Bronchial epithelial cell (primary cell): ENCODE data around the gene RNF39. TPM values are rescaled to one million over a fixed set of nuclear protein-coding genes. Genes with fewer than 3 reads are reported as not detected.
"Not testable (repeated sequence)": the region's sequence is repeated elsewhere in the genome, so short reads cannot be mapped to it uniquely, and the experiment has no call there.

ENCODE experiments used
- DNase-seq: peaks from one replicate; pipeline ENCODE4 v3.0.0-alpha.2; 2010; ENCODE audit warnings: low read depth
- FAIRE-seq: peaks from 2 replicates; lab custom pipeline; 2011; peaks lifted over from hg19 to GRCh38; lab: Jason Lieb, UNC
- H3K27me3 ChIP-seq: 2 replicates; pipeline ENCODE4 v1.5.1; 2011; ENCODE audit warnings: low read length; ENCODE audit not compliant: control insufficient read depth, insufficient read depth
- H3K36me3 ChIP-seq: 2 replicates; pipeline ENCODE4 v1.5.1; 2011; ENCODE audit warnings: low read length; ENCODE audit not compliant: control insufficient read depth, insufficient read depth
- H3K4me3 ChIP-seq: 2 replicates; pipeline ENCODE4 v1.5.1; 2011; ENCODE audit warnings: mild to moderate bottlenecking, low read depth, low read length, control low read depth
- CTCF ChIP-seq: IDR thresholded peaks from 2 replicates; pipeline ENCODE4 v1.5.1; 2011; ENCODE audit warnings: mild to moderate bottlenecking, moderate library complexity, low read length, control low read depth, inconsistent platforms; ENCODE audit not compliant: insufficient read depth, severe bottlenecking
- total RNA-seq: library from RNA; depleted of rRNA; stranded (reverse); fragments of >200 nt; gene quantifications from 2 replicates; pipeline ENCODE4 v1.2.1, GENCODE V29; 2014

The RNF39 gene
- total RNA-seq: 1.6 and 1.7 TPM in 2 replicates

GRCh38 chr6:30075094-30075789, at the start of gene RNF39:
RNF39 (minus strand) TSS chr6:30075769; CDS start chr6:30075585, 184 bp downstream.
- FAIRE-seq (no peak), DNase-seq (no peak)
- Histone ChIP-seq H3K27me3 (peaks cover 5% of the 10 kb centered on the region), H3K4me3 (peak within 1 kb of the TSS; percentile 83), H3K36me3 (peaks cover 13% of the 10 kb centered on the region)
- no peak for TF ChIP-seq CTCF

DNA sequence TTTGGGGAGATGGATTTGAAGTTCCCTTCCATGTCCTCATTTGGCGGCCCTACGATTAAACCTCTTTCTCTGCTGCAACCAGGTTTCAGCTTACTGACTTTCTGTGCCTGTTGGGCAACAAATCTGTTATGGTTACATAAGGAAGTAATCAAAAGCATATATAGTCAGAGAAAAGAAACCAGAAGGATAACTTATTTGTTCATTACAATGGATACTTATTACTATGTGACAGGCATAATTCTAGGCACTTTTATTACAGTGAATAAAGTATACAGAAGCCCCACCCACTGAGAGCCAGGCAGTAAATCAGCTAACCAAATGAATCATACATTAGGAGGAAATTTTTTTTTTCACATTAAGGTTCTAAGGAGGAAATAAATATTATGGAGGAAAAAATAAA, 46.9 kb upstream of the RNF39 start:
- FAIRE-seq: no peak
- DNase-seq: no peak
- no peak for TF ChIP-seq CTCF
- H3K4me3 ChIP-seq: no peak overlapping the region
- no peaks in the 10 kb centered on the region for H3K36me3 ChIP-seq
- peaks cover 6% of the 10 kb centered on the region for H3K27me3 ChIP-seq

- Histone ChIP-seq H3K4me3 (no peak overlapping the region), H3K27me3 (no peaks in the 10 kb centered on the region), H3K36me3 (no peaks in the 10 kb centered on the region)
- DNase-seq (no peak), FAIRE-seq (no peak)
- no peak for TF ChIP-seq CTCF
These were observed 46.1 kb upstream of the RNF39 start for GRCh38 chr6:30121446-30122366.

DNA sequence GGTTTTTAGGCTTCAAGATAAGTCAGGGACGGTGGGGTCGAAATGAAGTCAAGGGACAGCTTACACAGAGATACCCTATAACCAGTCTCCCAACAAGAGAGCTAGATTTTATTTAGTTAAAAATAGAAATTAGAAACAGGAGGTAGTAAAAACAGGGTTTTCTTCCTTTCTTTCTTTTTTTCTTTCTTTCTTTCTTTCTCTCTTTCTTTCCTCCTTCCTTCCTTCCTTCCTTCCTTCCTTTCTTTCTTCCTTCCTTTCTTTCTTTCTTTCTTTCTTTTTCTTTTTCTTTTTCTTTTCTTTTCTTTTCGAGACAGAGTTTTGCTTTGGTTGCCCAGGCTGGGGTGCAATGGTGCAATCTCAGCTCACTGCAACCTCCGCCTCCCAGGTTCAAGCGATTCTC, 43.1 kb upstream of the RNF39 start:
- not testable (repeated sequence) for FAIRE-seq, H3K27me3 ChIP-seq, H3K4me3 ChIP-seq, DNase-seq, H3K36me3 ChIP-seq

DNA sequence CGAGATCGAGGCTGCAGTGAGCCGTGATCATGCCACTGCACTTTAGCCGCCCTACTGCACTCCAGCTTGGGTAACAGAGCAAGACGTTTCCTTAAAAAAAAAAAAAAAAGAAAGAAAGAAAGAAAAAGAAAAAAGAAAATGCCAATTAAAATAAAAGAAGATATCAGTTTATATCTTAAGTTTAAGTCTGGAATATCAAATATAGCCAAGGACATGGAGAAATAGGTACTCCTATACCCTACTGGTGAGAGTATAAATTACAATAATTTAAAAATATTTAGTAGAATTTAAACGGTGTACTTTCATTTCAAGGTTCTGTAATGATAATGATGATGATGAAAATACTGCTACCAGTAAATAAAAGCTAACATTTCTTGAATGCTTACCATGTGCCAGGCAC, 41.2 kb upstream of the RNF39 start:
- Histone ChIP-seq H3K27me3 (peaks cover 7% of the 10 kb centered on the region), H3K4me3 (no peak overlapping the region), H3K36me3 (no peaks in the 10 kb centered on the region)
- FAIRE-seq (no peak), DNase-seq (no peak)
- TF ChIP-seq CTCF: no peak

DNA sequence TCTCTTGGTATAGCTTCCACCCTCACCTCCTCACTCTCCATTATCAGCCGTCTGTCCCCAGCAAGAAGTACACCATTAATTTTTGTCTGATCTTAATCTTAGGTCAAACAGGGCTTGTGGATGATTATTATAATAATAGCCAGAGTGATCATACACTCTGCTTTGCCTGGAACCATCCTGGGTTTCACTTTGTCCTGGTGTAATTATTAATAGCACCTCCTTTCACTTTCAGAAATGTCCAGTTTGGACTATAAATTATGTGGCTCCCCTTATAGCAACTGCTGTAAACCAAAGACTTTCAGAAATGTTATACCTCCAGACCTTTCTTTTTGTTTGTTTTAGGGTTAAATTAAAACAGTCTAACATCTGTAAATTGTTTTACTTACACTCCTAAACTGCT, 38.3 kb upstream of the RNF39 start:
- FAIRE-seq (no peak), DNase-seq (no peak)
- H3K4me3 ChIP-seq: no peak overlapping the region
- TF ChIP-seq CTCF: no peak
- H3K36me3 ChIP-seq: no peaks in the 10 kb centered on the region
- H3K27me3 ChIP-seq: peaks cover 14% of the 10 kb centered on the region
